Measurements from ENCODE around the gene TAOK1. TPM values are rescaled to one million over a fixed set of nuclear protein-coding genes. Genes with fewer than 3 reads are reported as not detected.

The TAOK1 gene
- total RNA-seq, 1 donor from 2014 or later, result 100 TPM

DNA sequence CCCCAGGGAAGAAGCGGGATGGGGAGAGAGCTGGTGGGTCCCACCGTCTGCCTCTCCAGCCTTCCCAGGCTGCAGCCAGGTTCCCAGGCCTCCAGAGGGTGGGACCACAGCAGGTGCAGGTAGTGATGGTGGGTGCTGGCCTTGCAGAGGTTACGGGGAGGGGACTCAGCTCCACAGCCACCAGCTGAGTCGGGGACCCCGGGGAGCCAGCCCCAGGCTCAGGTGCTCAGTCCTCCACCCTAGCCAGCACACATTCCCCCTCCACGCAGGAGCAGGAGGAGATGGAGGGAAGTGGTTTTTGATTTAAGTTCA is 183.4 kb downstream of the TAOK1 start:
- Histone ChIP-seq H3K4me1 (ENCODE audit: insufficient read depth, low read length) (peaks cover 26% of the 10 kb centered on the region), H3K27me3 (ENCODE audit: insufficient read depth, low read length) (no peaks in the 10 kb centered on the region), H3K9ac (ENCODE audit: low read length) (no peak overlapping the region), H3K9me3 (ENCODE audit: insufficient read depth, low read depth, low read length) (no peaks in the 10 kb centered on the region), H3K27ac (ENCODE audit: low read depth, low read length) (no peak overlapping the region), H2AFZ (ENCODE audit: low read depth, low read length) (no peak overlapping the region), H3K4me3 (ENCODE audit: insufficient read depth, low read depth, low read length) (no peak overlapping the region), H3K36me3 (ENCODE audit: insufficient read depth, low read length) (no peaks in the 10 kb centered on the region), H4K20me1 (ENCODE audit: insufficient read depth, low read length) (peaks cover 32% of the 10 kb centered on the region), H3K4me2 (ENCODE audit: low read length) (no peak overlapping the region), H3K79me2 (ENCODE audit: insufficient read depth, low read length) (no peaks in the 10 kb centered on the region)
- H3K36me3 Mint-ChIP-seq (ENCODE audit: low read depth, unreplicated experiment), result peaks cover 15% of the 10 kb centered on the region
- H3K4me3 Mint-ChIP-seq (ENCODE audit: unreplicated experiment), result no peak overlapping the region
- H3K27ac Mint-ChIP-seq (ENCODE audit: unreplicated experiment), result no peak overlapping the region
- FAIRE-seq (no peak), DNase-seq (ENCODE audit: low read depth) (no peak)
- no peaks in the 10 kb centered on the region for H3K9me3 Mint-ChIP-seq (ENCODE audit: unreplicated experiment)
- peaks cover 2% of the 10 kb centered on the region for H3K27me3 Mint-ChIP-seq (ENCODE audit: low read depth, unreplicated experiment)
- H3K4me1 Mint-ChIP-seq (ENCODE audit: low read depth, unreplicated experiment), result peaks cover 9% of the 10 kb centered on the region
- TF ChIP-seq, protein P1, sequence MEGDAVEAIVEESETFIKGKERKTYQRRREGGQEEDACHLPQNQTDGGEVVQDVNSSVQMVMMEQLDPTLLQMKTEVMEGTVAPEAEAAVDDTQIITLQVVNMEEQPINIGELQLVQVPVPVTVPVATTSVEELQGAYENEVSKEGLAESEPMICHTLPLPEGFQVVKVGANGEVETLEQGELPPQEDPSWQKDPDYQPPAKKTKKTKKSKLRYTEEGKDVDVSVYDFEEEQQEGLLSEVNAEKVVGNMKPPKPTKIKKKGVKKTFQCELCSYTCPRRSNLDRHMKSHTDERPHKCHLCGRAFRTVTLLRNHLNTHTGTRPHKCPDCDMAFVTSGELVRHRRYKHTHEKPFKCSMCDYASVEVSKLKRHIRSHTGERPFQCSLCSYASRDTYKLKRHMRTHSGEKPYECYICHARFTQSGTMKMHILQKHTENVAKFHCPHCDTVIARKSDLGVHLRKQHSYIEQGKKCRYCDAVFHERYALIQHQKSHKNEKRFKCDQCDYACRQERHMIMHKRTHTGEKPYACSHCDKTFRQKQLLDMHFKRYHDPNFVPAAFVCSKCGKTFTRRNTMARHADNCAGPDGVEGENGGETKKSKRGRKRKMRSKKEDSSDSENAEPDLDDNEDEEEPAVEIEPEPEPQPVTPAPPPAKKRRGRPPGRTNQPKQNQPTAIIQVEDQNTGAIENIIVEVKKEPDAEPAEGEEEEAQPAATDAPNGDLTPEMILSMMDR (IDR thresholded peaks at IDR 0.05; ENCODE audit: insufficient read depth, low read depth, low read length), result no peak
- no peak for TF ChIP-seq EZH2 (IDR thresholded peaks at IDR 0.05; ENCODE audit: insufficient read depth, low read length)

DNA sequence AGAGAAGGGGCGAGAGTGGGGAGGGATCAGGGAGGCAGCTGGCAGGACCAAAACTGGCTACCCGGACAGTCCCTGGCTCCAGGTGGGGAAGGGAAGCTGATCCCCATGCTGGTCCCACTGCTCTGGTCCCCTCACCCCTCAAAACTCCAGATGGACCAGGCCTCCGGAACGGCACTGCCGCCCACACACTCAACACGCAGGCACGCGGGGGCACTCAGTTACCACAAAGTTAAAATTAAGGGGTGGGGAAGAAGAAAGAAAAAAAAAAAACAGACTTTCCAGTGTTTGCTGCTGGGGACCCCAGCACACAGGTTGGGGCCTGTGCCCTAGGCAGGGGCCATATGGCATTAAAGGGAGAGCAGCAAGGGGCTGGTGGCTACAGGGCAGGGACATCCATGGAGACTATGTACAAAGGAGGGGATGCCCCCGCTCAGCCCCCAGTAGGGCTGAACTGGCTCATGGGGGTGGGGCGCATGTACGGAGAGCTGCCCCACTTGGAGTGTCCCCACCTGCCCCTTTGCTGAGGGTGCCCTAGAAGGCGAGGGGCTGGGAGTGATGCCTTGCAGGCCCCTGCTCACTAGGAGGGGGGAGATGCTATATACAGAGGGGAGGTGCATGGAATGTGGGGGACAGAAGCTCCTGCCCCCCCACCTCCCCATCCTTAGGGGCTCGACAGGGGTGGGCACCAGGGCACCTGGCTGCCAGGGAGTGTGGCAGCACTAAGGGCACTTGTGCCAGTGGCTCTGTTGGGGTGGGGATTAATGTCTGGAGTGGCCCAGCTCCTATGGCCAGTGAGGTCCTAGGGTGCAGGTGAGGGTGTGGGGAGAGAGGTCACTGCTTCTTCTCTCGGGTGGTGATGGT is 183.9 kb downstream of the TAOK1 start:
- Histone ChIP-seq H3K9me3 (ENCODE audit: insufficient read depth, low read depth, low read length) (no peaks in the 10 kb centered on the region), H3K4me2 (ENCODE audit: low read length) (no peak overlapping the region), H3K27me3 (ENCODE audit: insufficient read depth, low read length) (no peaks in the 10 kb centered on the region), H3K9ac (ENCODE audit: low read length) (no peak overlapping the region), H3K36me3 (ENCODE audit: insufficient read depth, low read length) (no peaks in the 10 kb centered on the region), H4K20me1 (ENCODE audit: insufficient read depth, low read length) (peaks cover 35% of the 10 kb centered on the region), H3K4me1 (ENCODE audit: insufficient read depth, low read length) (peaks cover 22% of the 10 kb centered on the region), H2AFZ (ENCODE audit: low read depth, low read length) (no peak overlapping the region), H3K79me2 (ENCODE audit: insufficient read depth, low read length) (no peaks in the 10 kb centered on the region), H3K4me3 (ENCODE audit: insufficient read depth, low read depth, low read length) (no peak overlapping the region), H3K27ac (ENCODE audit: low read depth, low read length) (no peak overlapping the region)
- Mint-ChIP-seq H3K4me1 (ENCODE audit: low read depth, unreplicated experiment) (peaks cover 7% of the 10 kb centered on the region), H3K4me3 (ENCODE audit: unreplicated experiment) (no peak overlapping the region), H3K27ac (ENCODE audit: unreplicated experiment) (no peak overlapping the region), H3K9me3 (ENCODE audit: unreplicated experiment) (no peaks in the 10 kb centered on the region), H3K36me3 (ENCODE audit: low read depth, unreplicated experiment) (peaks cover 16% of the 10 kb centered on the region), H3K27me3 (ENCODE audit: low read depth, unreplicated experiment) (peaks cover 2% of the 10 kb centered on the region)
- TF ChIP-seq, protein P1 (IDR thresholded peaks at IDR 0.05; ENCODE audit: insufficient read depth, low read depth, low read length), result no peak
- TF ChIP-seq EZH2 (IDR thresholded peaks at IDR 0.05; ENCODE audit: insufficient read depth, low read length), result no peak
- DNase-seq (ENCODE audit: low read depth), result no peak
- no peak for FAIRE-seq

Measured in astrocyte (in vitro differentiated cells and primary cell).